RPMI8226 (cell line): ENCODE results near the gene GTF2IRD1.
"Not testable (repeated sequence)": the region's sequence is repeated elsewhere in the genome, so short reads cannot be mapped to it uniquely, and the experiment has no call there.

Source experiments
- DNase-seq: peaks from one replicate; pipeline ENCODE4 v3.0.0-alpha.2; 2015

GTF2IRD1 gene

GRCh38 chr7:74519395-74519794 is 65.7 kb downstream of the GTF2IRD1 start:
- DNase-seq, result no peak

GRCh38 chr7:74521855-74522254 is 68.1 kb downstream of the GTF2IRD1 start:
- DNase-seq, result no peak

- no peak for DNase-seq
Observed at GRCh38 chr7:74522281-74522905, 68.7 kb downstream of the GTF2IRD1 start.

- DNase-seq, result no peak
Observed at GRCh38 chr7:74523015-74523414, 69.3 kb downstream of the GTF2IRD1 start.

GRCh38 chr7:74525140-74525539 is 71.4 kb downstream of the GTF2IRD1 start:
- no peak for DNase-seq

- DNase-seq, result peak; percentile 95
Observed at GRCh38 chr7:74525881-74526280, 72.2 kb downstream of the GTF2IRD1 start.

- no peak for DNase-seq
Observed at GRCh38 chr7:74526780-74527179, 73.1 kb downstream of the GTF2IRD1 start.

- peak; percentile 43 for DNase-seq
Observed at GRCh38 chr7:74527842-74528241, 74.1 kb downstream of the GTF2IRD1 start.

GRCh38 chr7:74528773-74529172 is 75.1 kb downstream of the GTF2IRD1 start:
- DNase-seq, result not testable (repeated sequence)

- DNase-seq, result no peak
Observed at GRCh38 chr7:74535951-74536356, 82.2 kb downstream of the GTF2IRD1 start.

- DNase-seq, result not testable (repeated sequence)
Observed at GRCh38 chr7:74541937-74542336, 88.2 kb downstream of the GTF2IRD1 start.

- DNase-seq, result peak; percentile 88
Observed at GRCh38 chr7:74542558-74543117, 88.9 kb downstream of the GTF2IRD1 start.

GRCh38 chr7:74544706-74545469 is 91.2 kb downstream of the GTF2IRD1 start:
- peak; percentile 87 for DNase-seq

GRCh38 chr7:74545921-74546320 is 92.2 kb downstream of the GTF2IRD1 start:
- DNase-seq, result no peak

- peak; percentile 77 for DNase-seq
Observed at GRCh38 chr7:74553596-74554012, 99.9 kb downstream of the GTF2IRD1 start.

GRCh38 chr7:74554178-74554577 is 100.5 kb downstream of the GTF2IRD1 start:
- DNase-seq, result no peak

- no peak for DNase-seq
Observed at GRCh38 chr7:74560086-74560719, 106.5 kb downstream of the GTF2IRD1 start.

GRCh38 chr7:74561898-74562613 is 108.3 kb downstream of the GTF2IRD1 start:
- no peak for DNase-seq

- DNase-seq, result not testable (repeated sequence)
Observed at GRCh38 chr7:74563639-74564038, 109.9 kb downstream of the GTF2IRD1 start.

GRCh38 chr7:74567318-74567668 is 113.6 kb downstream of the GTF2IRD1 start:
- DNase-seq, result no peak

GRCh38 chr7:74568658-74569057 is 115.0 kb downstream of the GTF2IRD1 start:
- no peak for DNase-seq

- peak; percentile 37 for DNase-seq
Observed at GRCh38 chr7:74569501-74570075, 115.9 kb downstream of the GTF2IRD1 start.
